Erythroblast (primary cell): ENCODE measurements around the gene ALOXE3.
"Not testable (repeated sequence)": the region's sequence is repeated elsewhere in the genome, so short reads cannot be mapped to it uniquely, and the experiment has no call there.

ENCODE experiments used
- DNase-seq, 2 experiments: peaks; one replicate each; lab custom pipeline; 2025; lab: John Stamatoyannopoulos, UW
- GATA1 ChIP-seq: IDR thresholded peaks from 2 replicates; pipeline ENCODE4 v1.6.1; 2011; ENCODE audit warnings: low read depth, mild to moderate bottlenecking, control low read depth, low read length, moderate library complexity
- POLR2A ChIP-seq: IDR thresholded peaks from 2 replicates; pipeline ENCODE4 v1.6.1; 2011; ENCODE audit warnings: mild to moderate bottlenecking, low read length

The ALOXE3 gene

GRCh38 chr17:8116776-8117175 is 1.5 kb downstream of the ALOXE3 start:
- no peak for TF ChIP-seq GATA1
- no peak for TF ChIP-seq POLR2A
- no peak for DNase-seq

- DNase-seq = no peak
- TF ChIP-seq POLR2A (no peak), GATA1 (no peak)
These were observed 7.4 kb downstream of the ALOXE3 start for GRCh38 chr17:8110907-8111306.

- TF ChIP-seq POLR2A (no peak), GATA1 (no peak)
- DNase-seq = no peak
These were observed 7.9 kb downstream of the ALOXE3 start for GRCh38 chr17:8110456-8110804.

- TF ChIP-seq POLR2A = no peak
- no peak for TF ChIP-seq GATA1
- DNase-seq = peak; percentile 53 to 78
These were observed 8.5 kb downstream of the ALOXE3 start for GRCh38 chr17:8109661-8110455.

- DNase-seq = no peak
- no peak for TF ChIP-seq GATA1
- TF ChIP-seq POLR2A = no peak
These were observed 9.2 kb downstream of the ALOXE3 start for GRCh38 chr17:8108972-8109660.

GRCh38 chr17:8106980-8107379 is 11.3 kb downstream of the ALOXE3 start:
- not testable (repeated sequence) for DNase-seq

GRCh38 chr17:8105957-8106398 is 12.3 kb downstream of the ALOXE3 start:
- TF ChIP-seq POLR2A (no peak), GATA1 (no peak)
- DNase-seq = no peak

- TF ChIP-seq POLR2A = no peak
- TF ChIP-seq GATA1 = no peak
- DNase-seq = no peak
These were observed 13.4 kb downstream of the ALOXE3 start for GRCh38 chr17:8104911-8105310.

GRCh38 chr17:8103549-8103948 is 14.8 kb downstream of the ALOXE3 start:
- no peak for DNase-seq
- no peak for TF ChIP-seq GATA1
- no peak for TF ChIP-seq POLR2A

- TF ChIP-seq GATA1 (no peak), POLR2A (no peak)
- DNase-seq = no peak
These were observed 16.6 kb downstream of the ALOXE3 start for GRCh38 chr17:8101721-8102120.

- TF ChIP-seq POLR2A (no peak), GATA1 (no peak)
- no peak for DNase-seq
These were observed 17.6 kb downstream of the ALOXE3 start for GRCh38 chr17:8100763-8101162.

- TF ChIP-seq GATA1 (no peak), POLR2A (no peak)
- DNase-seq = no peak
These were observed 18.2 kb downstream of the ALOXE3 start for GRCh38 chr17:8100111-8100510.

- no peak for DNase-seq
- no peak for TF ChIP-seq GATA1
- no peak for TF ChIP-seq POLR2A
These were observed 21.8 kb downstream of the ALOXE3 start for GRCh38 chr17:8096541-8096940.

- TF ChIP-seq GATA1 (no peak), POLR2A (no peak)
These were observed 23.0 kb downstream of the ALOXE3 start for GRCh38 chr17:8095361-8095760.

More at GRCh38 chr17:8095361-8095760, 23.0 kb downstream of the ALOXE3 start:
- DNase-seq = no peak
